Measurements from ENCODE around the gene LRIG1.

Gene LRIG1

DNA sequence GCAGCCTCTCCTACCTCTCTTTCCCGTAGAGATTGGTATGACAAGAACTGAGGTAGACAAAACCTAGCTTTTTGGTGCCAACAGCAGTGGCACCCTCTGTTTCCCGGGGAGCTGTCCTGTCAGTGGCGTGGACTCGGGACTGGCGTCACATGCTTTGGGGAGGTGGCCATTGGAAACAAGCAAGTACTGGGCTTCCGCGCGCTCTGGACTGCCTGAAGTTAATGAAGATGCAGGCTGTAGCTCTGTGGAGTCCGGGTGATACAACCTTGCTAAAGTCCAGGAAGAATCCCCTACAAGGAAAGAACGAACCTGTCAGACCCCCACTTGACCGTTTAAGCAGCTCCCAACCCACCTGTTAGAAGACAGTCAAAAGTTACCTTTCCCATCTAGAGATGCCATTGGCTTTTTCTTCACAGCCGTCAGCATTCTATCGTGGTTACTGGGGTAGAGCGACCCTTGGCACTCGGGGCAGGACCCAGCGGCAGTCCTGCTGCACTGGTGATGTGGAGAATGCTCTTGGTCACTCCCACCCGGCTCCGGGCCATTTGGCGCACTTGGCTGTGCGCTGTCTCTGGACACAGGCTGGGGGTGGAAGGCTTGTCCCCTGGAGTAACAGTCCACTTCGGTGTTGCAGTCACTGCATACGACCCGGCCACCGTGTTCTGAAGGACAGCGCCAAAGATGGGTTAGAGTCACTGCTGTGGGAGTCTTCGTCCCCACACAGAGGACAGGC lies 120.5 kb downstream of the LRIG1 start:
- no peak for DNase-seq

DNA sequence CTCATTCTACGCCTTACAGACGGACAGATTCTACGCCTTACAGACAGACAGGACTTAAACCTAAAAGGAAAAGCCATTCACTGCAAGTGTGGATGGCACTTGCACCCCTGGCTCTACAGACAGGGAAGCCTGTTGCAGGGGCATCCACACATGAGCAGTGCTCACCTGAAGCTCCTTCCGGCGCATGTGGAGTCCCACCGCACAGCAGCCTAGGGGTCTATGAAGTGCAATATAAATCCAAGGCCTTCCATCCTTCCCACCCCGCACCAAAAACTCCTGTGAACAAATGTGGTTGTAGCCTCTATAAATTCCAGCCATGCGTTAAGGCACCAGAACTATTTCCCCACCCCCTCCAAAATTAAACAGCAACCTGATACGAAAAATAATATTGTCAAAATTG lies 121.3 kb downstream of the LRIG1 start:
- DNase-seq: no peak

DNA sequence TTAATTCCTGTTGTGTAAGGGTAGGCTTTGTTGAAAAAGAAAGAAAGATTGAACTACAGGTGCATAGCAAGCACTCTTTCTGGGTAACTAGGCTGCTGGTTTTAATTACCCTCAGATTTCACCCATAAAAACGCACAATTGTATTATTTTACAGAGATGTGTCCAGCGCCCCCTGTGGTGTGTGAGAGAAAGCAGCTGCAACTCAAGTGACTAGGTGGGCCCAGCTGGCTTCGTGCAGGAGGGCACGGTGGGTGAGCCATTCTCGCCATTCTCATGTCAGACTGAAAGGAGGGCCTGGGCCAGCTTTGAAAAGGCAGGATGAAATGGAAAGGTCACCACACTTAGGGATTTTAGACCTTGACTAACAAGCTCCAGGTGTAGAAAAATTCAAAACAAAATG lies 122.6 kb downstream of the LRIG1 start:
- no peak for DNase-seq

DNA sequence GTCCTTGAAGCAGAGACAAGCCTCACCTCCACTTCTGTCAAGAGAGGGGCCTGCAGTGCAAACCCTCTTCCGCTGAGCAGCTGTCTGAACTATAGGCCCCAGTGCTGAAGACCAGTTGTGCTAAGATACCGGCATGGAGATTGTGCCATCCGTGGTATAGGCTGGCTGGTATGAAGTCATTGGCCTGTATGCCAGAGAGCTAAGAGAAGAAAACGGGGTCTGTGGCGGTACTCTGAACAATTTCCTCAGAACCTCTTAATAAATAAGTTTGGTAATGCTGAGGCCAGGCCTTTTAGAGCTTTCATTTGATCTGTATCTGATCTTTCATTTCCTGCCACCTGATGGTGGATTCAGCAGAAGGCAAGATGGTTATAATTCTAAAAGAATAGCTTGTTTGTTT lies 123.0 kb downstream of the LRIG1 start:
- no peak for DNase-seq

DNA sequence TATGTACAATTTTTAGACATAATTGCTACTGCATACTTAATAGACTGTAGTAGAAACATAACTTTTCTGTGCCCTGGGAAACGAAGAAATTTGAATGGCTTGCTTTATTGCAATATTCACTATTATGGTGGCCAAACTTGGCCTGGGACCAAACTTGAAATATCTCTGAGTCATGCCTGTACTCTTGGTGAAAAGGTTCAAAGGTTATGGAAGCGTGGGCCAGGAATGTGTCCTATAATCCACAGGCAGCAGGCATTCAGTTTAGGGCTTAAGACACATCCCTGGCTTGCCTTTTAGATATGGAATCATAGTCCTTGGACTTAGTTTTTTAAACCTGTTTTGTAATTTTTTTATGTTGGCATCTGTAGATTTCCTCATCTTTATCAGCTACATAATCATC lies 124.3 kb downstream of the LRIG1 start:
- DNase-seq: no peak

DNA sequence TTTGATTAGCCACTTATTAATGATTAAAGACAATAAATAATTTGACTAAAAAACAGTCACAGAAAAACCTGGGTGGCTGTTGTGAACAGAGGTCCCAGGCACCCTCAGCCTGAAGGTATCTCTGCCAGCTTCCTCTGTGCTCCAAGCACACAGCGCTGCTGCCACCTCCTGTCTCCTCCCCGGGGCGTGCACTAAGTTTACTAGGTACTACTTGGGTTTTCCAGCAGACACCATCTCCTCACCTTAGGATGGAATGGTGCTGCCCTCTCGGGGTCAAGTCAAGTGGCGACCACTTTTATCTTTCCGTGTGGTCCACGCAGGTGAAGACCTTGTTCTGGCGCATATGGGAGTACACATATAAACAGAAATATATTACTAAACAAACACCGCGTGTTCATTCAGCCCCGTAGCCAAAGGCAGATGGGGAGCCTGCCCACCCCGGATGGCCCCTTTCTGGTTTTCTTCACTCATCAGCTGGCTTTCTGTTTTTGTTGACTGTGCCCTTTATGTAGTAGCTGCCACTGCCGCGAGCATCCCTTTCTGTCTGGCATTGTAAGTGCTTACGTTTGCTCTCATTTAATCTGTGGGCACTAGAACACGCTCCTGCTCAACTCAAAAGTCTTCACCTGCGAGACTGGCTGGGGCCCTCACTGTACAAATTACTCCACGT lies 128.0 kb downstream of the LRIG1 start:
- no peak for DNase-seq

DNA sequence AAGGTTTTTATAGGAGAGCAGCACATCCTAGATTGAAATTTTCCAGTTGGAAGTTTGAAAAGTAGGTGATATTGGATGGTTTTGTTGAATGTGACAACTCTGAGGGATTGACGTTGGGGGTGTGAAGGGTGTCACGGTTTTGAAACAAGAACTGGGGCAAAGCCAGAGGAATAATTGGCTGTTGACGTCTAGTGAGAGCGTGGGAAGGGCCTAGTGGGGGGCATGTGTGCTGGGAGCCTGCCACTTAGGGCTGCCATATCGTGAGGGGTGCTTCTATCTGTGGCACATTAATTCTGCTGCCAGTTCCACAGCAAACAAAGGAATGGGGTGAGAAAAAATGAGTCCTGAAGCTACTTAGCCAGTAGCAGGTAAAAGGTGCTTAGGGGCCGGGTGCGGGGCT lies 129.4 kb downstream of the LRIG1 start:
- DNase-seq: no peak

DNA sequence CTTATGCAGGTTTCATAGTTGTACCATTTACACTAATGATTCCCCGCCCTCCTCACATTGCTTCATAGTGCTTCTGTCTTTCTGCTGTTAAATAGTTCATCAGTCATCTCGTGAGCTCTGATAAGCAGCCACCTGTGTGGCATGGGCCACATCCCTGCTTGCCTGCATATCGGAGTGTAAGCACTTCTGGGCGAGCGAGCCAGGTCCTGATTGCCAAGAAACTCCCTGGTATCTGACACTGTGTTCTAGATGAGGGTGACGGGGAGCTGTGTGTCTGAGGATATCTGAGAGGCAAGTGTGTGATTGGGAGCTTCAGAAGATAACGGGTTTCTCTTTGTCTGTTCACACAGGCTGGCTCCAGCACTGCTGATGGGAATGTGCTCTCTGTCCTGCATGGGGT lies 130.6 kb downstream of the LRIG1 start:
- no peak for DNase-seq

DNA sequence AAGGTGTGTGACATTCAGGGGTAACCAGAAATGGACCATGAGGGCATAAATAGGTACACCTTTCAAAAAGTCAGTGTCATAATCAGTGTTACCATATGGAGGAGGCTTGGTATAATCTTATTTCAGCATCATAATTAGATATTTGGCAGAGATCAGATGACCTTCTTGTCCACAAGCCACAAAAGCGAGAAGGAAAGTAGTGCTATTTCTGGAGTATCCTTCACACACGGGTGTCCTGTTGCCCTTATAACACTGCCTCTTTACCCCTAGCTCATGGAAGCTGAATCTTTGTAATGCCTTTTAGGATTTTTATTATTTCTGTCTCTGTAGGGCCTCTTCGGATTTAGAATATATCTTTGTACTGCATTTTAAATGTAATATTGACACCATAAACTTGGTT lies 132.8 kb downstream of the LRIG1 start:
- DNase-seq: no peak

DNA sequence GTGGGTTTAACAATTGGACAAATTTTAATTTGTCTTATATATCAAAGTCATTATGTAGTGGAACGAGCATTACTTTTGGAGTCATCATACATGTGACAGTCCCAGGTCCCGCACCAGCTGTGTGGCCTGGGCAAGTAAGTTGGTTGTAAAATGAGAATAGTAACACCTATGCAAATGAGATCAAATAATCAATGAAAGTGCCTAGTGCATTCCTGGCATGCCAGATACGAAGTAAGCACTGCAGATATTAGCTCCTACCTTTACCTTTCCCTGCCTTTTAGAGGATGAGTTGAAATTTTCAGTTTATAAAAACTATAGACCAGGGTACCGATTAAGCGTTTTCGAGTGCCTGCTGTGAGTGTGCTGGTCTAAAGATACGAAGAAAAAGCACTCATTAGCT lies 134.1 kb downstream of the LRIG1 start:
- DNase-seq: no peak

DNA sequence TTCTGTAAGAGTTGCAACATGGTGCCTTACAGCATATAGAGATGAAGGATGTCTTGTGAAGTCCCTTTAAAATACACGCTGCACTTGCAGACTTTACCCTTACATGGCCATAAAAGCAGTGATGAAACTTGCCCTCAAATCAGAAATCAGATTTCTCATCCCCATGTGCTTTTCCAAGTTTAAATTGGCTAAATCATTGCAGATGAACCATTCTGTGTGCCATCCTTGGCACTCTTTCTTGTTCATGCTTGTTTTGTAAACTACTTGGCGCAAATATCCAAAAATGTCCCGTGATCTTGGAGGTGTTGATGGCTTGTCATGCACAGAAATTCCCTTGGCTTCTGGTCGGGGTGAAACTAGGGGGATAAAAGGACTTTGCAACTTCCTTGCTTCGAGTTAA lies 135.7 kb downstream of the LRIG1 start:
- DNase-seq: no peak

DNA sequence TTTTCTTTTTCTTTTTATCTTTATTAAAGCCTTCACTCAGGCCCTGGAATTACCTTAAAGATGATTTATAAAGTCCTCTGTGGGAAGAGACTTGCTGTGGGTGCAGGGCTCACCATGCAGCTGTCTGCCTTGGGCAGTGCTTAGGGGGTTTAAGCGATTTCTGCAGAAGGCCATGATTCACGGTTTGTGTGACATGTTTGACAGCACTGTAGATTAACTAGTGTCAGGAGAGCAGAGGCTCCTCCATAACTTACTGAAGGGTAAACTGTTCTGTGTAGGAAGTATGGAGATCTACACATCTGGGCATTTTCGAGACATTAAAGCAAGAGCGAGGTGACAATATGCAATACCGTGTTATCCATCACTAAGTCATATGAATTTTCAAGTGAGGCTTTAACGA lies 137.7 kb downstream of the LRIG1 start:
- no peak for DNase-seq

DNA sequence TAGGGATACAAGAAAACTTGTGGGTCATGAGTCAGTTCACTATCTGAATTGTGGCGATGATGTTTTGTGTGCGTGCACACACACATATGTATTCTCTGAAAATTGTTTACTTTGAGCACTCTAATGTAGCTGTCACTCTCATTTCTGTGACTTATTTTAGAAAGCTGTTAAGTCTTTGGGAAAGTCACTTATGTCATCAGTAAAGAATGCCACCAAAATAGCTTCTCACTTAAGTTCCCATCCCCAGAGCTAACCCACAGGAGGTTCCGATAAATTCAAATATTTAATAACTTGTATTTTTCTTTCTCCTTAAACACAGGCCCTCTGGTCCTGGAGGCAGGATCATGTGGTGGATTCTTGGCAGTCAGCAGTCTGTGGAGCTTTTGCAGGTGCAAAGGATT lies 138.3 kb downstream of the LRIG1 start:
- DNase-seq: no peak

DNA sequence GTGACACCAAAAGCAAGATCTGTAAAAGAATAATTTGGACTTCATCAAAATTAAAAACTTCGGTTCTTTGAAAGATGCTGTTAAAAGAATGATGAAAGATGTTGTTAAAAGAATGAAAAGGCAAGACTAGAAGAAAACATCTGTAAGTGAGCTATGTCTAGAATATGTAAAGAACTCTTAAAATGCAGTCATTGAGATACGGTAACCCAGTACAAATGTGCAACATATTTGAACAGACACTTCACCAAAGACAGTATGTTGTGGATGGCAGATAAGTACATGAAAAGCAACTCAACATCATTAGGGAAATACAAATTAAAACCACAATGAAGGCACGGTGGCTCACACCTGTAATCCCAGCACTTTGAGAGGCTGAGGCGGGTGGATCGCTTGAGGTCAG lies 139.5 kb downstream of the LRIG1 start:
- no peak for DNase-seq

DNA sequence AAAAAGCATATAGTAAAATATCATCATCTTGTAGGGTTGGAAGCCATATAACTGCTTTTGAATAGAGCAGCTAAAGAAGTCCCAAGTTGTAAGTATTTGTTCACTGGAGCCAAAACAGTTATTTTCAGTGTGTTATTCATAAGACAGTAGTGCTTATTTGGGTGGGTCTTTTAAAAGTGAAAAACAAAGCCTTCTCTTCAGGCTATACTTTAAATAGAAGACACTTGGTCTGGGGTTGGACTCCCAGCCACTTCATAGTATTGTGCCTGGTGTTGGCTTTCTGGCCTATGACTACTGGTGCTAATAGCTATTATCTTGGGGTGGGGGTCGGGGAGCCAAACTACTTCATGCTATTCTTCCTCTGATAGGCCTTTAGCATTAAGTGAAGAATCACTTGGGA lies 144.8 kb downstream of the LRIG1 start:
- DNase-seq: no peak

DNA sequence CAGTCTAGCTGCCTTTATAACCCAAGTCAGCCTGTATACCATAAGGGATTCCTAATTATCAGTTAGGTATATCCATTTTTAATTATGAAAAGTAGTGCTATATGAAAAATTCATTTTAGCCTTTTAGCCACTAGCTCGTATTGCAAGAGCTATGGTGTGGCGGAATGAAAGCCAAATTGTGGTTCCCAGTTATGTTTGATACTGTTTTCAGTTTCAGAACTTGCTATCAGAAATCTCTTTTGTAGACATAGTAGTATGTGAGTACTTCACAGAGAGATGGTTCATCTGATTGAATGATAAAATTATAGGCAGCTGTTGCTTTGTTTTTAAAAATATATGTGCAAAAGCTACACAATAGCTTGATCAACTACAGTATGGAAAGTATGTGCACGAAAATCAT lies 145.4 kb downstream of the LRIG1 start:
- DNase-seq: no peak

DNA sequence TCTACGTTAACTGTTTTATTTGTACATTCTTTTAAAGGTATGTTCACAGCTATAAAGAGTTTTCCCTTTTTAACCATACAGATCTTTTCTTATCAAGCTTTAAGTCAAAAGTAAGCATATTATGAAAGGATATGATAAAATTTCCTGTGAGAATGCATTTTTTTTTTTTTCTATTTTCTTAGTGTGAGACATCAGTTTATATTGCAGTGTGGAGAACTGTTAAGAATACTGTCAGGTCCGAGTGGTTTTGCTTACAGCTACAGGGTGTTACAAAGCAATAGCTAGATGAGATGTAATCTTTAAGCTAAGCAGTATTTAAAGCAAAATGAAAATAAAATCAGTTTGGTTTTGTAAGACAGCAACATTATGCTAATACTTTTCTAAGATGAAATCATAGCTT lies 146.8 kb downstream of the LRIG1 start:
- no peak for DNase-seq

DNA sequence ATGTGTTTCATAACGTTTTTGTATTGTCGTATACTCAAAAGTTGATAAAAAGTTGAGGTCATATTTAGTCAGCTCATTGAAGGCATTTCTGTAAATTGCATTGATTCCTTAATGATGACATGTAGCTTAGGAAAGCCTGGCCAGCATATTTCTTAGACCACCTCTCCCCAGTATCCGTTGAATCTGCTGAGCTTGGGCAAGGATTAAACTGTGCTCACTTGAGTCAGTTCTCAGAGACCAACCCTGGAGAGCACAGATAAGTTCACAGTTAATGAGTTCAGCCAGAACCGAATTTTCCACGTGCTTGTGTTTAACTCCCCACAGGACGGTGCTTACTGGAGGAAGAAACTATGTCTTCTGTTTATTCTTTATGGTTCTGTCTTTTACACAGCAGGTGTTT lies 147.3 kb downstream of the LRIG1 start:
- DNase-seq: no peak

DNA sequence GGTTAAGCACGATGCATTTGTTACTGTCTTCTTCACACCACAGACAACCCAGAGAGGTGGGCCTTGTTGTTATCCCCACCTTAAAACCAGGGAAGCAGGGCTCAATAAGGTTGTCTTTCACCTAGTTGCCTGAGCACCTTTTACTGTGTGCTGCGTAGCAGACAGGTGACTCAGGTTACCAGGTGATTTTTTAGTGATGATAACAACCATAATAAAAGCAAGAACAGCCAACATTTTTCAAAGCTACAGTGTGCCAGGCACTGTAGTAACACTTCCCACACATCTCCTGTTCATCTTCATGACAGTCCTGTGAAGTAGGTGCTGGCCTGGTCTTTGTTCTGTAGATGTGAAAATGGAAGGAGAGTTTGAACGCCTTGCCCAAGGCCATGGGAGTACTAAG lies 147.8 kb downstream of the LRIG1 start:
- DNase-seq: no peak

DNA sequence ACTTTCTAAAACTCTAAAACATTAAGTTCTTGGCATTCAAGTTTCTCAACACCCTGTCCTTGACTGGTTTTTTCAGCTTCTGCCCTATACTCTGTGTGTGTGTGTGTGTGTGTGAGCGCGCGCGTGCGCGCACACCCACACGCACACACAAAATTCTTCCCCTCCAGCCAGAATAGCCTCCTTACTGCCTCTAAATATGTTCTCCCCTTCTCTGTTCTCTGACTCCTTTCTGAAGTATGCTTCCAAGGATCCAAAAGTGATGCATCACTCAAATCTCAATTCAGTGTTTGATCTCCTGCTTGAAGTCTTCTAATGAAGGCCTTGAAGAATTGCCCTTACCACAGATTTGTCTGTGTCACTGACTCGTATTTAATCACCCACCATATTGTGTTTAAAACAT lies 150.2 kb downstream of the LRIG1 start:
- no peak for DNase-seq

DNA sequence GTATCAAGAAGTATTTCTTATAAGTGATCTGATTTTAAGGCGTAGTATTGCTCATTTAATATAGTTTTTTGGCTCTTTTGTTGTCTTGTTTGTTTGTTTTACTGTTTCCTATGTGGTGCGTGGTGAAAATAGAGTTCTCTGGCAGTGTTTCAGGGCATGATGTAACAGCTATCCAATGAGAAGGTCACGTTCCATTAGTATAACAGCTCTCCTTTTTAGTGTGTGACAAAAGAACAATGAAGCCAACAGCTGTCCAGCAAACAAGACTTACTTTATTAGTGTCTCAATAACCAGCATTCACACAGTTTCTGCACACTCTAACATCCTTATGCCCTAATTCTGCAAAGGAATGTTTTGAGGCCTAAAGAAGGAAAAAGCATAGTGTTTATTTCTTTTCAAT lies 152.1 kb downstream of the LRIG1 start:
- no peak for DNase-seq

DNA sequence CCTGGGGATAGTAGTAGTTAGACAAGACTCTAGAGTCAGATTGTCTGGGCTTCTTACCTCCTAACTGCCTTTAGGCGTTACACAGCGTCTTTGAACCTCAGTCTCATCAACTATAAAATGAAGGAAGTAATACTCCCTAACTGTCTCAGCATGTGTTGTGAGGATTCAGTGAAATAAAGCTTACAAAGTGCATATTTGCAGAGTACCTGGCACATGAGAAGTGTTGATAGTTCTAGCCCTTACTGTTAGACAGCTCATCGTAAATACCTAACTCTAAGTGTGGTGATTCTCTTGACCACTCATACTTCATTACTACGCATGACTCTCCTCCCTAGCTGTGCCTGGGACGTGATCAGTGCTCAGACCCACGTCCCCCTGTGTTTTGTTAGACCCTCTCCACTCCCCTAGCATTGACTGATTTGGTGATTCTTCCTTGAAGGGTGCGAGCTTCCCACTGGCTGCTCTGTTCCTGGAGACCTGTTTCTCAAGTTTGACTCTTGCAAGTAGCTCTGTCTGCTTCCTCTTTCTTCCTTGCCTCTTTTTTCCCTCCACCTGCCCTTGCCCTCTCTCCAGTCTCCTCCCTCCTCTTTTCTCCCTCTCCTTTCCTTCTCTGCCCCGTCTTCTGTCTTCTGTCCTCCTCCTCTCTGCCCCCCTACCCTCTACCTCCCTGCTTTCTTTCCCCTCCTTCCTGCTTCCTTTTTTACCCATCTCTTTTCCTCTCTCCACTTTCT lies 155.8 kb downstream of the LRIG1 start:
- DNase-seq: no peak

DNA sequence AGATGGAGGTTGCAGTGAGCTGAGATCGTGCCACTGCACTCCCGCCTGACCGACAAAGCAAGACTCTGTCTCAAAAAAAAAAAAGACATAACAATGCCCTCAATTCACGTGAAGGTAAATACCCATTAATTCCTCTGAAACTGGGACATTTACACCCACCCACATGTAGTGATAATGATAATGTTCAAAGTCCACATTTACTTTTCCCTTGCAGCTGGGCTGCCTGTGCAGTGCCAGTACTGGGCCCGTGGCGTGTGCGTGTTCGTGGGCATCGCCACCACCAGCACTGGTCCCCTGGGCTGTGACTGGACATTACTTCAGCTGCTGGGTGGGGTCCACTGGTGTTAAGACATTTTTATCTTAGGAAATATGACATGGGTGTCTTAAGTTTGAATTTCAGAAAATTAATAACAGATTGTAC lies 156.4 kb downstream of the LRIG1 start:
- no peak for DNase-seq

DNA sequence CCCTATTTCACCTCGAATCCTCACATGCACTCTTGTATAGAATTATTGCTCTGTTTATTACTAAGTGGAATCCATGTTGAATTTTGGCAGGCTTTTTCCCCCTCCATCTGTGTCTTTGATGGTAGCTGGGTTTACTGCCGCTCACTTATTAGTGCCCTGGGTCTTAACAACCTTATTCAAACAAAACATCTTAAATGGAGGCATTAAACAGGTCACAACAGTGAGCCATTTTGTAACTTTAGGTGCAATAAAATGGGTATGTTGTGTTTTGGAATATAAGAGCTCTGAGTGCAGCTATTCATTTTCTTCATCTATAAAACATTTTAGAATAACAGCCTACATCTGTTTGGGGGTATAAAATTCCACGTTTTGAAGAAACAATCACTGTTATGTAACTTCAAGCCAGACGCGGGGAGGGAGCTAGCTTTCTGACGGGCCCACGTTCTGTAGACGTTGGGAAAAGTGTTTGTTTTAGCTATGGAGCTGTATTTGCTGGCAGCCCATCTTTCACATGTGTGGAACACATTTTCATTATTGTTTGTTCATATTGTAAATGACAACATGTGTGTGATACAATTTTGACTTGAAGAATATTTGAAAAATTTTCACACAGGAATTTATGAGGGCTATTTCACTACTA lies 158.0 kb downstream of the LRIG1 start:
- no peak for DNase-seq

Data from NCI-H187 (cell line).